ENCODE results near the gene KRTAP3-1.

DNA sequence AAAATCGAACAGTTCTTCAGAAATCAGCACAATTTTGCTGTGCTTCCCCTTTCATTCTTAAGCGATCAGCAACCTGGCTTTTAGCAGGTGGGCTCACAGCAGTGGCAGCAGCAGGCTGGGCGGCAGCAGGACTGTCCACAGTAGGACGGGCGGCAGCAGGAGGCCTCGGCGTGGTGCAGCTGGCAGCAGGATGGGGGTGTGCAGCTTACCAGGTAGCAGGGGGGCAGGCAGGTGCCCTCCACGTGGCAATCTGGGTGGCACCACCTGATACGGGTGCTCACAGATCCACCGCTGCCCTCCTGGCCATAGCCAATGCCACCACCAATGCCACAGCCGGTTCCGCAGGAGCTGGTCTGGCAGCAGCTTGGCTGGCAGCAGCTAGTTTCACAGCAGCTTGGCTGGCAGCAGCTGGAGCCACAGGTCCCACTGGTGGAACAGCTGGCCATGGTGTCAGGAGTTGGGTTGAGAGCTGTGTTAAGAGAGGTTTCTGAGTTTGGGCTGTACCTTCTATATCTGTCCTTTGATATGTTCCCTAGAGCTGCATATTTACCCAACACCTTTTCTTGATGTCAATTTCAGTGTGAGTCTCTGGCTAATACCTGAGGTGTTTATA lies 20.8 kb upstream of the KRTAP3-1 start, which contains the start of gene KRTAP1-4:
- TF ChIP-seq EP300 (IDR thresholded peaks at IDR 0.05): no peak
- TF ChIP-seq, protein P1, sequence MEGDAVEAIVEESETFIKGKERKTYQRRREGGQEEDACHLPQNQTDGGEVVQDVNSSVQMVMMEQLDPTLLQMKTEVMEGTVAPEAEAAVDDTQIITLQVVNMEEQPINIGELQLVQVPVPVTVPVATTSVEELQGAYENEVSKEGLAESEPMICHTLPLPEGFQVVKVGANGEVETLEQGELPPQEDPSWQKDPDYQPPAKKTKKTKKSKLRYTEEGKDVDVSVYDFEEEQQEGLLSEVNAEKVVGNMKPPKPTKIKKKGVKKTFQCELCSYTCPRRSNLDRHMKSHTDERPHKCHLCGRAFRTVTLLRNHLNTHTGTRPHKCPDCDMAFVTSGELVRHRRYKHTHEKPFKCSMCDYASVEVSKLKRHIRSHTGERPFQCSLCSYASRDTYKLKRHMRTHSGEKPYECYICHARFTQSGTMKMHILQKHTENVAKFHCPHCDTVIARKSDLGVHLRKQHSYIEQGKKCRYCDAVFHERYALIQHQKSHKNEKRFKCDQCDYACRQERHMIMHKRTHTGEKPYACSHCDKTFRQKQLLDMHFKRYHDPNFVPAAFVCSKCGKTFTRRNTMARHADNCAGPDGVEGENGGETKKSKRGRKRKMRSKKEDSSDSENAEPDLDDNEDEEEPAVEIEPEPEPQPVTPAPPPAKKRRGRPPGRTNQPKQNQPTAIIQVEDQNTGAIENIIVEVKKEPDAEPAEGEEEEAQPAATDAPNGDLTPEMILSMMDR (IDR thresholded peaks at IDR 0.05): no peak
